ENCODE data around the gene CHD9NB.

The CHD9NB gene

DNA sequence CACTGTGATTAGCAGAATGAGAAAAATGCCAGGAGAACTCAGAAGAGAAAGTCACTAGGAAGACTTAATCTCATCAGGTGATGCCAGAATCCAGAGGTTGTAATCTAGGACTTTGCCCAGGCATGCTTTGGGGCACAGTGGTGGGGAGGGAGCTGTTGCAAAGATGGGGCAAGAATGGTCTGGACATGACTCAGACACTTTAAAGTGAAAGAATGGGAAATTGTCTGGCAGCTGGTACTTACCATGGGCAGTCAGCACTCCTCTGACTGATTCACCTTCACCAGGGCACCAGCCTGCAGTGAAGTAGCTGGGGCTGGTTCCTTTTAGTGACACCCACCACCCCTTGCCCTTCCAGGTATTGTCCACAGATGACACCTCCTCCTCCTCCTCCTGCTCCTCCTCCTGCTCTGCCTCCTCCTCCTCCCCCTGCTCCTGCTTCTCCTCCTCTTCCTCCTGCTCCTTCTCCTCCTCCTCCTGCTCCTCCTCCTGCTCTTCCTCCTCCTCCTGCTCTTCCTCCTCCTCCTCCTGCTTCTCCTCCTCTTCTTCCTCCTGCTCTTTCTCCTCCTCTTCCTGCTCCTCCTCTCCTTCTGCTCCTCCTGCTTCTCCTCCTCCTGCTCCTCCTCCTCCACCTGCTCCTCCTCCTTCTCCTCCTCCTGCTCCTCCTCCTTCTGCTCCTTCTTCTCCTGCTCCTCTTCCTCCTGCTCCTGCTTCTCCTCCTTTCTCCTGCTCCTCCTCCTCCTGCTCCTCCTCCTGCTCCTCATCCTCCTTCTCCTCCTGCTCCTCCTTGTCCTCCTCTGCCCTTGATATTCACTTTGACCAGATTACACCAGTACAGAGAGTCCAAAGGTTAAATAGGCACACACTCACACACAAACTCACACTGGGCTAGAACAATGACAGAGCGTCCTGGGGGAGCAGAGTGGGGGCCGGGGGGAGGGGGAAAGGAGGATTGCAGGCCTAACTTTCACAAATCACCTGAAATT, at the start of gene CHD9NB:
CHD9NB (minus strand) TSS at position 379 of the 983 bp plus-strand sequence. CDS start 8,739 bp downstream, outside the sequence.
- DNase-seq (ENCODE audit: low spot score), result peak; percentile 94
- CTCF ChIA-PET, result interaction anchor here (0.5 to 1.1 kb wide), 2 partner anchors 155 to 353 kb away, joined by 3 to 9 read pairs; no protein-coding TSS in a partner anchor
- TF ChIP-seq, protein P1, sequence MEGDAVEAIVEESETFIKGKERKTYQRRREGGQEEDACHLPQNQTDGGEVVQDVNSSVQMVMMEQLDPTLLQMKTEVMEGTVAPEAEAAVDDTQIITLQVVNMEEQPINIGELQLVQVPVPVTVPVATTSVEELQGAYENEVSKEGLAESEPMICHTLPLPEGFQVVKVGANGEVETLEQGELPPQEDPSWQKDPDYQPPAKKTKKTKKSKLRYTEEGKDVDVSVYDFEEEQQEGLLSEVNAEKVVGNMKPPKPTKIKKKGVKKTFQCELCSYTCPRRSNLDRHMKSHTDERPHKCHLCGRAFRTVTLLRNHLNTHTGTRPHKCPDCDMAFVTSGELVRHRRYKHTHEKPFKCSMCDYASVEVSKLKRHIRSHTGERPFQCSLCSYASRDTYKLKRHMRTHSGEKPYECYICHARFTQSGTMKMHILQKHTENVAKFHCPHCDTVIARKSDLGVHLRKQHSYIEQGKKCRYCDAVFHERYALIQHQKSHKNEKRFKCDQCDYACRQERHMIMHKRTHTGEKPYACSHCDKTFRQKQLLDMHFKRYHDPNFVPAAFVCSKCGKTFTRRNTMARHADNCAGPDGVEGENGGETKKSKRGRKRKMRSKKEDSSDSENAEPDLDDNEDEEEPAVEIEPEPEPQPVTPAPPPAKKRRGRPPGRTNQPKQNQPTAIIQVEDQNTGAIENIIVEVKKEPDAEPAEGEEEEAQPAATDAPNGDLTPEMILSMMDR (conservative IDR thresholded peaks at IDR 0.05; ENCODE audit: low read depth), result no peak
- POLR2A ChIA-PET (ENCODE audit: low non-redundant PET), result no interaction called here
- H3K27ac ChIP-seq, result peak within 1 kb of the TSS; percentile 95

- TF ChIP-seq, protein P1 (conservative IDR thresholded peaks at IDR 0.05; ENCODE audit: low read depth), result no peak
- ChIA-PET POLR2A (ENCODE audit: low non-redundant PET) (no interaction called here), CTCF (interaction anchor here (1.3 kb wide), 1 partner anchor 46 kb away, joined by 15 read pairs; the partner anchor contains the start of gene CHD9)
- H3K27ac ChIP-seq, result peak overlapping the region; percentile 99
- DNase-seq (ENCODE audit: low spot score), result no peak
These were observed 48.2 kb upstream of the CHD9NB start for GRCh38 chr16:53100889-53101288.

GRCh38 chr16:53100131-53100748, 47.5 kb upstream of the CHD9NB start:
- ChIA-PET POLR2A (ENCODE audit: low non-redundant PET) (interaction anchor here (1.0 kb wide), 1 partner anchor 45 kb away, joined by 3 read pairs; the partner anchor contains the start of gene CHD9), CTCF (interaction anchor here (1.3 to 1.8 kb wide), 3 partner anchors 46 to 123 kb away, joined by 4 to 15 read pairs (median 14); partner anchors contain the start of gene CHD9)
- DNase-seq (ENCODE audit: low spot score), result no peak
- TF ChIP-seq, protein P1 (conservative IDR thresholded peaks at IDR 0.05; ENCODE audit: low read depth), result no peak
- peak overlapping the region; percentile 99 for H3K27ac ChIP-seq

DNA sequence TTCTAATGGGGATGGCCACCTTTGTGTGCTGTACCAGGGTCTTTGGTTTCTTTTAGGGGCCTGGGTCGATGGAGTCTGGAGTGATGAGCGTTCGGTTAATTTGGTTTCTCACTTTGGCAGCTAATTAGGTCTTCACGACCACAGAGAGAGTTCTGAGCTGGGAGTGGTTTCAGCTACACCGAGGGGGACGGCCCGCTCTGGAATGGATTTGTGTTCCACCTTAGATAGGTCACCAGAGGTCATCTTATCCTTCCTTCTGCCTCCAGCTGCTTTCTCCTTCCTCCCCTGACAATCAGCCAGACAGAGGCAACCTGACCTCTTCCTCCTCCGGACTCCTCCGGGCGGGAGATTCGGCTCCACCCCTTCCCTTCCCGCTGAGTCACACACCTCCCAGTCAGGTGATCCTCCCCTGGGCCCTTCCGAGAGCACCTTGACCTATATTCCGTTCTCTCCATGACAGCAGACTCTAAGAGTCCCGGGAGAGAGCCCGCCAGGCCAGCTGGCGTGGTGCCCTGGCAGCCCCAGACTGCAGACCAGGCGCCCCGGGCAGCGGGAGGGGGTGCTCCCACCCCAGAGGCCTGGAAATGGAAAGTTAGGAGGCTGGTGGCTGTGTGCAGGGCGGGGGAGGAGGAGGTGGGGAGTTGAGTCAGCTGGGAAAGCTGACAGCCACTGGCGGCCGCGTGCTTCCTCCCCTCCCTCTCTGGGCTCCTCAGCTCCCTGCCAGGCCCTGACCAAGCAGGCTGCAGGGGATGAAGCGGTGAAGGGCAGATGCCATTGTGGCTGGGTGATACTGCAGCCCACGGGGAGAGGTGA, 46.8 kb upstream of the CHD9NB start:
- ChIA-PET CTCF (interaction anchor here (0.6 to 1.8 kb wide), 5 partner anchors 16 to 122 kb away, joined by 3 to 14 read pairs (median 4); partner anchors contain the start of gene CHD9), POLR2A (ENCODE audit: low non-redundant PET) (interaction anchor here (0.6 to 1.0 kb wide), 3 partner anchors 19 to 192 kb away, joined by 3 to 4 read pairs (median 3); partner anchors contain the start of gene CHD9)
- DNase-seq (ENCODE audit: low spot score), result peak; percentile 93
- TF ChIP-seq, protein P1 (conservative IDR thresholded peaks at IDR 0.05; ENCODE audit: low read depth), result no peak
- peak overlapping the region; percentile 99 for H3K27ac ChIP-seq

DNA sequence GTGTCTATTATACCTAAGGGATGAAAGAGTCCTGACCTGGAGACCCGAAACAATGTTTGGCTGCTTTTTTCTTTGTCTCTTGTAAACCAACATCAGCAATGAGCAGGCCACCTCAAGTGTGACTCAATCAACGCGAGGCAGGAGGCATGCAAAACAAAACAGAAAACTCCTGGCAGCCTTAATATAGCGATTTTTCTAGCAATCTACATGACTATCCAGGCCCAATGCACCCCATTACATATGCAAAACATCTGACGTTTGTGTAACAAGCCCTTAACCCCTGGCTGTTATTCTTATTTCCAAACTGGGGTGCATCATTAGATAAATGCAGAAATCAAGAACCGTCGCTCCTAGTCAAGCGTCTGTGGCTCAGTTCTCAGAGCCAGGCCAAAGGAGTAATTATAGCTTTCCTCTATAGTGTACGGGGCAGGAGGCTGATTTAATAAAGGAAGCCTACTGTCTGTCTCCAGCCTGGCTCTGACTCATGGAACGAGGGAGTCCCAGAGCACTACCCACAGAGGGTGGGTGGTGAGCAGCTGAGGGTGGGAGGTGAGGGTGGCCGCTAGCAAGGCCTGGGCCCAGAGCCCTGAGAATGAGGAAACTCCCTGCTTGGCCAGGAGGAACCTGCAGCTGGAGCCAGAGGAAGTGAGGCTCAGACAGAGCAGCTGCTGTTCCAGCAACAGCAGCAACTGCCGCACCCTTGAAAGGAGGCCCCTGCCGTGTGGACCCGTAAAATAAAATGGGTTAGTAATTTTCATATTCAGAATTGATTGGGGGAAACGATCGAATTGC, 46.0 kb upstream of the CHD9NB start:
- peak; percentile 59 for DNase-seq (ENCODE audit: low spot score)

More for the DNA sequence above, 46.0 kb upstream of the CHD9NB start:
- ChIA-PET CTCF (interaction anchor here (0.6 to 1.8 kb wide), 7 partner anchors 15 to 121 kb away, joined by 3 to 14 read pairs (median 4); partner anchors contain the start of gene CHD9), POLR2A (ENCODE audit: low non-redundant PET) (interaction anchor here (1.0 kb wide), 2 partner anchors 18 to 44 kb away, joined by 3 to 4 read pairs; partner anchors contain the start of gene CHD9)
- TF ChIP-seq, protein P1 (conservative IDR thresholded peaks at IDR 0.05; ENCODE audit: low read depth), result no peak
- peak overlapping the region; percentile 99 for H3K27ac ChIP-seq
